K562 (cell line): ENCODE measurements around the gene MYL6B. TPM values are rescaled to one million over a fixed set of nuclear protein-coding genes. Genes with fewer than 3 reads are reported as not detected.

Experiments used
- ATF2 ChIP-seq: sonication (generic); formaldehyde crosslinking; IDR thresholded peaks from 2 replicates; pipeline ENCODE4 v1.8.1; 2022; ENCODE audit warnings: missing genetic modification reagents
- C11orf30 ChIP-seq: fragments of 450-650 bp; IDR thresholded peaks from 2 replicates; pipeline ENCODE4 v1.6.1; 2016; ENCODE audit warnings: low read depth, mild to moderate bottlenecking
- CBFA2T2 ChIP-seq: fragments of 450-650 bp; conservative IDR thresholded peaks from 2 replicates; pipeline ENCODE4 v1.6.1; 2017; ENCODE audit warnings: mild to moderate bottlenecking
- CBX2 ChIP-seq: fragments of 200-600 bp; sonication (generic); IDR thresholded peaks from one replicate; pipeline ENCODE4 v1.6.1; 2012; ENCODE audit warnings: mild to moderate bottlenecking, low read length, inconsistent platforms; ENCODE audit not compliant: insufficient read depth, poor library complexity, severe bottlenecking
- CREM ChIP-seq: IDR thresholded peaks from 2 replicates; pipeline ENCODE4 v1.6.1; 2014; ENCODE audit warnings: antibody characterized with exemption, low read depth
- ETS1 ChIP-seq: conservative IDR thresholded peaks from 2 replicates; pipeline ENCODE4 v1.6.1; 2011; ENCODE audit warnings: low read depth, mild to moderate bottlenecking, low read length; ENCODE audit not compliant: control insufficient read depth
- GTF2B ChIP-seq: IDR thresholded peaks from 2 replicates; pipeline ENCODE4 v1.6.1; 2011; ENCODE audit not compliant: insufficient read length; ENCODE audit errors: extremely low read depth
- HMG20B ChIP-seq: fragments of 250-450 bp; sonication (Bioruptor Pico); IDR thresholded peaks from 2 replicates; pipeline ENCODE4 v1.5.0; 2021; ENCODE audit warnings: mild to moderate bottlenecking
- HNRNPUL1 ChIP-seq: fragments of 200-400 bp; formaldehyde crosslinking; IDR thresholded peaks from 2 replicates; pipeline ENCODE4 v1.6.1; 2017; ENCODE audit warnings: low read length
- LCOR ChIP-seq: sonication (generic); formaldehyde crosslinking; IDR thresholded peaks from 2 replicates; pipeline ENCODE4 v1.8.0; 2022; ENCODE audit warnings: mild to moderate bottlenecking, missing genetic modification reagents
- MEIS2 ChIP-seq: fragments of 450-650 bp; IDR thresholded peaks from 2 replicates; pipeline ENCODE4 v1.6.1; 2014; ENCODE audit warnings: mild to moderate bottlenecking; ENCODE audit not compliant: partially characterized antibody
- NFATC3 ChIP-seq: fragments of 450-650 bp; IDR thresholded peaks from 2 replicates; pipeline ENCODE4 v1.6.1; 2017; ENCODE audit warnings: mild to moderate bottlenecking
- POLR2B ChIP-seq: fragments of 450-650 bp; IDR thresholded peaks from 2 replicates; pipeline ENCODE4 v1.6.1; 2018; ENCODE audit warnings: low read depth; ENCODE audit not compliant: partially characterized antibody
- RBM25 ChIP-seq: fragments of 200-400 bp; formaldehyde crosslinking; IDR thresholded peaks from 2 replicates; pipeline ENCODE4 v1.6.1; 2018; ENCODE audit warnings: low read length, low read depth, moderate library complexity; ENCODE audit not compliant: severe bottlenecking
- RFX7 ChIP-seq: fragments of 250-450 bp; sonication (Bioruptor Pico); IDR thresholded peaks from 2 replicates; pipeline ENCODE4 v1.5.1; 2021; ENCODE audit warnings: mild to moderate bottlenecking
- SAFB2 ChIP-seq: fragments of 200-400 bp; formaldehyde crosslinking; IDR thresholded peaks from 2 replicates; pipeline ENCODE4 v1.6.1; 2018; ENCODE audit warnings: borderline replicate concordance, low read length, low read depth, moderate library complexity; ENCODE audit not compliant: severe bottlenecking
- SIX5 ChIP-seq, 2 experiments: IDR thresholded peaks; 2 replicates each; pipeline ENCODE4 v1.6.1; 2011; ENCODE audit warnings: low read length in 2 of 2, borderline replicate concordance in 1 of 2, low read depth in 1 of 2, mild to moderate bottlenecking in 1 of 2, moderate library complexity in 1 of 2; ENCODE audit not compliant: insufficient read depth in 1 of 2
- SMARCB1 ChIP-seq: IDR thresholded peaks from 2 replicates; pipeline ENCODE4 v1.6.1; 2011; ENCODE audit warnings: improper control_type of control experiment, low read depth; ENCODE audit not compliant: insufficient read length
- SPI1 ChIP-seq: IDR thresholded peaks from 2 replicates; pipeline ENCODE4 v1.6.1; 2011; ENCODE audit warnings: low read depth, low read length, control low read depth, borderline replicate concordance
- SRF ChIP-seq, 2 experiments: fragments of 250-450, 450-650 bp in 1 of 2; sonication (Bioruptor Pico) in 1 of 2; sonication (generic) in 1 of 2; formaldehyde crosslinking; IDR thresholded peaks; 2 replicates each; pipeline versions ENCODE4 v1.5.0 to v1.5.1; 2020 to 2022; ENCODE audit warnings: mild to moderate bottlenecking in 1 of 2, missing genetic modification reagents in 1 of 2
- USF1 ChIP-seq: sonication (generic); formaldehyde crosslinking; IDR thresholded peaks from 2 replicates; pipeline ENCODE4 v1.9.0; 2022; ENCODE audit warnings: mild to moderate bottlenecking, missing genetic modification reagents
- ZKSCAN8 ChIP-seq: fragments of 200-800 bp; sonication (Bioruptor generic); IDR thresholded peaks from 2 replicates; pipeline ENCODE4 v1.6.1; 2016; ENCODE audit warnings: missing genetic modification characterization, missing compliant biosample characterization
- ZNF217 ChIP-seq: sonication (generic); formaldehyde crosslinking; IDR thresholded peaks from 2 replicates; pipeline ENCODE4 v1.8.0; 2022; ENCODE audit warnings: mild to moderate bottlenecking, missing genetic modification reagents
- polyA plus RNA-seq, 8 experiments: library from polyadenylated mRNA; depleted of rRNA in 4 of 8; stranded (reverse) in 5 of 8; unstranded in 3 of 8; fragments of >200 nt; fragmentation: Nextera tagmentation in 2 of 8; fragmentation: Illumina TruSeq in 1 of 8; extraction: Ambion mirVana in 2 of 8; extraction: Trizol in 1 of 8; gene quantifications; 2 replicates each; pipeline versions ENCODE4 v1.2.1 to v1.2.3, GENCODE V29; 2011 to 2014; ENCODE audit warnings: inconsistent platforms in 1 of 8, missing spikeins in 1 of 8
- total RNA-seq, 7 experiments: library from RNA; depleted of rRNA in 6 of 7; stranded (reverse); fragments of >200 nt in 6 of 7; fragmentation: Illumina TruSeq in 2 of 7; extraction: Trizol in 2 of 7; gene quantifications; 2 replicates each; pipeline versions ENCODE4 v1.2.1 to v1.2.3, GENCODE V29; 2011 to 2021; ENCODE audit warnings: low replicate concordance in 1 of 7

Gene MYL6B
- total and polyA plus RNA-seq, 9 of the 15 experiments (the other 6 are each of a cell fraction or from before 2014, with no cell fraction given): 42.8 to 77.3 (median 68.6) TPM

- TF ChIP-seq CBX2: no peak
- TF ChIP-seq NFATC3: peak; percentile 54; the same call in 1 of the 2 replicates
- TF ChIP-seq RFX7: peak; percentile 94
- TF ChIP-seq CBFA2T2: no peak
- TF ChIP-seq HMG20B: no peak
- no peak for TF ChIP-seq ZKSCAN8
- TF ChIP-seq SAFB2: no peak
- TF ChIP-seq SRF (CRISPR knock-in tag; IDR thresholded peaks at IDR 0.05): peak; percentile 67 to 84; a peak in 3 of 4 replicates
- TF ChIP-seq ETS1: peak; percentile 76
- TF ChIP-seq CREM: peak; percentile 87
- no peak for TF ChIP-seq ATF2 (CRISPR knock-in tag)
- TF ChIP-seq C11orf30: peak; percentile 82
- TF ChIP-seq GTF2B: peak; percentile 44
- TF ChIP-seq SPI1: peak; percentile 82
- TF ChIP-seq SMARCB1: no peak
- TF ChIP-seq MEIS2: peak; percentile 6
- TF ChIP-seq SIX5 (IDR thresholded peaks at IDR 0.05; ENCODE audit: borderline replicate concordance in 1 of 2, insufficient read depth in 1 of 2, low read depth in 1 of 2, low read length in 2 of 2): peak; percentile 29 to 36; a peak in 2 of 4 replicates
- TF ChIP-seq LCOR (CRISPR knock-in tag): peak; percentile 99
- no peak for TF ChIP-seq ZNF217
- no peak for TF ChIP-seq RBM25
- peak; percentile 93 for TF ChIP-seq HNRNPUL1
- TF ChIP-seq POLR2B: peak; percentile 98
- TF ChIP-seq USF1: peak; percentile 39; the same call in 1 of the 2 replicates
Measured at GRCh38 chr12:56117778-56118687, 34.4 kb upstream of the MYL6B start, which contains the start of gene ZC3H10 (continued).
